H1 (cell line): ENCODE results near the gene SHH. TPM values are rescaled to one million over a fixed set of nuclear protein-coding genes. Genes with fewer than 3 reads are reported as not detected.

Source experiments
- CTCF ChIA-PET: fragments of 300-600 bp; sonication (Branson Sonifier 250); formaldehyde crosslinking; loops from one replicate; lab custom pipeline; 2021; ENCODE audit not compliant: partially characterized antibody; lab: Charles Lee
- POLR2A ChIA-PET: fragments of 300-600 bp; sonication (Branson Sonifier 250); formaldehyde crosslinking; loops from one replicate; lab custom pipeline; 2021; ENCODE audit warnings: inconsistent platforms; ENCODE audit not compliant: partially characterized antibody; lab: Charles Lee
- DNase-seq, 2 experiments: peaks; one replicate each; pipeline versions ENCODE4 v3.0.0 to v3.0.0-alpha.2; 2010 to 2022; ENCODE audit warnings: low spot score in 2 of 2, low read depth in 1 of 2, mixed read lengths in 1 of 2
- FAIRE-seq: peaks from 2 replicates; lab custom pipeline; 2011; peaks lifted over from hg19 to GRCh38; lab: Jason Lieb, UNC
- H2AFZ ChIP-seq: 2 replicates; pipeline ENCODE4 v1.8.1; 2012; ENCODE audit warnings: low read length, inconsistent platforms
- H2AK5ac ChIP-seq: 2 replicates; pipeline ENCODE4 v1.6.1; 2013; ENCODE audit warnings: low read depth, low read length
- H2BK120ac ChIP-seq: replicated peaks from 2 replicates; pipeline ENCODE3; 2013; ENCODE audit warnings: low read depth, low read length, inconsistent platforms
- H2BK12ac ChIP-seq: 2 replicates; pipeline ENCODE4 v1.6.1; 2013; ENCODE audit warnings: low read depth, low read length
- H2BK15ac ChIP-seq: 2 replicates; pipeline ENCODE4 v1.6.1; 2013; ENCODE audit warnings: low read length
- H2BK20ac ChIP-seq: 2 replicates; pipeline ENCODE4 v1.6.1; 2013; ENCODE audit warnings: low read length
- H2BK5ac ChIP-seq: 2 replicates; pipeline ENCODE4 v1.6.1; 2013; ENCODE audit warnings: low read depth, low read length
- H3K14ac ChIP-seq: 2 replicates; pipeline ENCODE4 v1.6.1; 2013; ENCODE audit warnings: inconsistent platforms; ENCODE audit not compliant: insufficient read length
- H3K18ac ChIP-seq: 2 replicates; pipeline ENCODE4 v1.6.1; 2013; ENCODE audit warnings: low read length; ENCODE audit errors: extremely low read depth
- H3K23ac ChIP-seq: 2 replicates; pipeline ENCODE4 v1.6.1; 2013; ENCODE audit warnings: inconsistent platforms; ENCODE audit not compliant: insufficient read length
- H3K23me2 ChIP-seq: 2 replicates; pipeline ENCODE4 v1.6.1; 2013; ENCODE audit warnings: low read depth, low read length
- H3K27ac ChIP-seq: 2 replicates; pipeline ENCODE4 v1.6.1; 2011; ENCODE audit warnings: low read depth, low read length, inconsistent platforms
- H3K27me3 ChIP-seq, 4 experiments: replicated peaks in 1 of 4; 1 replicate in 1 of 4; 2 replicates in 3 of 4; pipeline versions ENCODE4 v1.6.1 to v1.8.1; 2011 to 2013; ENCODE audit warnings: low read length in 3 of 4, mild to moderate bottlenecking in 3 of 4, inconsistent platforms in 2 of 4, mixed read lengths in 2 of 4, moderate library complexity in 1 of 4; ENCODE audit not compliant: control insufficient read depth in 3 of 4, insufficient read depth in 3 of 4; ENCODE audit errors: extremely low read depth in 1 of 4
- H3K36me3 ChIP-seq, 4 experiments: 2 replicates each; pipeline versions ENCODE4 v1.6.1 to v1.8.1; 2011 to 2013; ENCODE audit warnings: mild to moderate bottlenecking in 4 of 4, low read length in 3 of 4, moderate library complexity in 2 of 4, control low read depth in 1 of 4, inconsistent platforms in 1 of 4; ENCODE audit not compliant: insufficient read depth in 4 of 4, control insufficient read depth in 2 of 4
- H3K4ac ChIP-seq: replicated peaks from 2 replicates; pipeline ENCODE3; 2013; ENCODE audit warnings: low read length, low read depth, mixed read lengths, inconsistent platforms; ENCODE audit not compliant: insufficient read length
- H3K4me1 ChIP-seq, 4 experiments: replicated peaks in 1 of 4; 1 replicate in 1 of 4; 2 replicates in 3 of 4; pipeline versions ENCODE4 v1.6.1 to v1.8.1; 2011 to 2013; ENCODE audit warnings: low read length in 3 of 4, inconsistent platforms in 2 of 4, mixed read lengths in 1 of 4; ENCODE audit not compliant: insufficient read depth in 4 of 4, control insufficient read depth in 3 of 4
- H3K4me2 ChIP-seq, 2 experiments: 2 replicates each; pipeline versions ENCODE4 v1.6.1 to v1.8.1; 2011 to 2013; ENCODE audit warnings: low read depth in 2 of 2, low read length in 2 of 2, control low read depth in 1 of 2, inconsistent platforms in 1 of 2, mild to moderate bottlenecking in 1 of 2; ENCODE audit not compliant: insufficient read depth in 1 of 2
- H3K4me3 ChIP-seq, 4 experiments: fragments of 200-600, 300-600 bp in 1 of 4; sonication (generic), shearing (Covaris generic), sonication (Bioruptor Twin) in 1 of 4; 2 replicates each; pipeline versions ENCODE4 v1.5.1 to v1.8.1; 2011 to 2016; ENCODE audit warnings: low read length in 4 of 4, low read depth in 3 of 4, control low read depth in 2 of 4, inconsistent platforms in 2 of 4, mild to moderate bottlenecking in 2 of 4, mixed read lengths in 1 of 4, moderate library complexity in 1 of 4; ENCODE audit not compliant: insufficient read depth in 2 of 4; ENCODE audit errors: extremely low read depth in 1 of 4
- H3K56ac ChIP-seq: replicated peaks from 2 replicates; pipeline ENCODE3; 2013; ENCODE audit warnings: low read depth, mild to moderate bottlenecking, mixed read lengths, low read length, inconsistent platforms; ENCODE audit not compliant: insufficient read length
- H3K79me1 ChIP-seq: 2 replicates; pipeline ENCODE4 v1.6.1; 2013; ENCODE audit warnings: low read depth, low read length, control low read depth
- H3K79me2 ChIP-seq, 2 experiments: 2 replicates each; pipeline versions ENCODE4 v1.6.1 to v1.8.1; 2012 to 2013; ENCODE audit warnings: low read length in 2 of 2, mild to moderate bottlenecking in 2 of 2, inconsistent platforms in 1 of 2; ENCODE audit not compliant: insufficient read depth in 2 of 2, control insufficient read depth in 1 of 2
- H3K9ac ChIP-seq, 4 experiments: replicated peaks in 1 of 4; 1 replicate in 1 of 4; 2 replicates in 3 of 4; pipeline versions ENCODE4 v1.6.1 to v1.8.1; 2011 to 2013; ENCODE audit warnings: low read depth in 3 of 4, low read length in 3 of 4, control low read depth in 2 of 4, mild to moderate bottlenecking in 2 of 4, moderate library complexity in 2 of 4, inconsistent platforms in 1 of 4; ENCODE audit errors: extremely low read depth in 1 of 4
- H3K9me3 ChIP-seq, 2 experiments: 2 replicates each; pipeline versions ENCODE4 v1.6.1 to v1.8.1; 2012 to 2013; ENCODE audit warnings: mild to moderate bottlenecking in 2 of 2, moderate library complexity in 2 of 2, control low read depth in 1 of 2, inconsistent platforms in 1 of 2, low read depth in 1 of 2, low read length in 1 of 2, mixed read lengths in 1 of 2; ENCODE audit not compliant: insufficient read depth in 2 of 2
- H4K20me1 ChIP-seq, 2 experiments: replicated peaks in 1 of 2; 2 replicates each; pipeline versions ENCODE3 to v1.8.1; 2011 to 2013; ENCODE audit warnings: inconsistent platforms in 2 of 2, low read length in 2 of 2, mild to moderate bottlenecking in 1 of 2; ENCODE audit not compliant: insufficient read depth in 2 of 2, control insufficient read depth in 1 of 2
- H4K5ac ChIP-seq: 2 replicates; pipeline ENCODE4 v1.6.1; 2013; ENCODE audit warnings: low read length, low read depth, mixed read lengths, inconsistent platforms; ENCODE audit not compliant: insufficient read length
- H4K8ac ChIP-seq: 2 replicates; pipeline ENCODE4 v1.8.0; 2013; ENCODE audit warnings: mild to moderate bottlenecking, moderate library complexity, low read length, inconsistent platforms; ENCODE audit not compliant: insufficient read depth; ENCODE audit errors: extremely low read depth
- H4K91ac ChIP-seq: replicated peaks from 2 replicates; pipeline ENCODE3; 2013; ENCODE audit warnings: low read length, mixed read lengths, inconsistent platforms; ENCODE audit not compliant: insufficient read length
- CREB1 ChIP-seq: IDR thresholded peaks from 2 replicates; pipeline ENCODE4 v1.6.1; 2012; ENCODE audit warnings: inconsistent platforms
- EZH2 ChIP-seq: fragments of 200-600 bp; sonication (generic); IDR thresholded peaks from 2 replicates; pipeline ENCODE4 v1.7.1; 2012; ENCODE audit warnings: low read depth, mild to moderate bottlenecking, moderate library complexity, low read length, inconsistent platforms; ENCODE audit not compliant: severe bottlenecking
- WGBS, 2 experiments: shearing (Covaris generic) in 1 of 2; methylation state at CpG; one replicate each; pipeline versions ENCODE4 v1.1.6 to v1.1.7; 2013 to 2015; ENCODE audit warnings: low lambda C conversion rate in 2 of 2, mixed read lengths in 2 of 2, inconsistent platforms in 1 of 2, low coverage in 1 of 2, missing lambda C conversion rate in 1 of 2; ENCODE audit not compliant: insufficient replicate concordance in 2 of 2, insufficient coverage in 1 of 2, insufficient read length in 1 of 2; ENCODE audit errors: extremely low coverage in 1 of 2, missing lambda C conversion rate in 1 of 2; 5-methylcytosine and 5-hydroxymethylcytosine counted together
- polyA plus RNA-seq, 7 experiments: library from polyadenylated mRNA; depleted of rRNA in 3 of 7; stranded (reverse) in 5 of 7; unstranded in 2 of 7; fragments of >200 nt in 5 of 7; fragments of 200-250 nt in 2 of 7; gene quantifications; 1 replicate in 5 of 7; 2 replicates in 1 of 7; 4 replicates in 1 of 7; pipeline versions ENCODE4 v1.2.1 to v1.2.3, GENCODE V29; 2011 to 2013; ENCODE audit warnings: missing spikeins in 2 of 7, mixed read lengths in 2 of 7
- total RNA-seq: library from RNA; stranded (reverse); fragmentation: NEBNext Ultra II Directional; extraction: Animal tissue kit (Norgen Biotek cat#: 25700); gene quantifications from 2 replicates; pipeline ENCODE4 v1.2.1, GENCODE V29; 2021

SHH gene
- total and polyA plus RNA-seq, 2 of the 8 experiments (the other 6 are each of a cell fraction or from before 2014, with no cell fraction given): not detected

GRCh38 chr7:155775691-155776090, 36.6 kb downstream of the SHH start:
- H3K23ac ChIP-seq: no peak overlapping the region
- no peak for TF ChIP-seq EZH2
- TF ChIP-seq CREB1: no peak
- TF ChIP-seq, all 59 proteins: peak for 0
- WGBS, 2 experiments: 96% methylated on average over 7 of the region's 7 CpGs; no CpG with 5 or more reads in 1 of the 2 experiments
- no peaks in the 10 kb centered on the region for H3K4me1 ChIP-seq
- H2BK15ac ChIP-seq: no peak overlapping the region
- H4K5ac ChIP-seq: no peak overlapping the region
- H3K18ac ChIP-seq: no peak overlapping the region
- no peak overlapping the region for H3K27ac ChIP-seq
- POLR2A ChIA-PET: no interaction called here
- FAIRE-seq (no peak), DNase-seq (no peak)
- H3K9me3 ChIP-seq: no peaks in the 10 kb centered on the region
- H2AK5ac ChIP-seq: no peak overlapping the region
- no peak overlapping the region for H2BK20ac ChIP-seq
- no peaks in the 10 kb centered on the region for H3K27me3 ChIP-seq
- no peak overlapping the region for H3K4me2 ChIP-seq
- H4K91ac ChIP-seq: no peak overlapping the region
- no peaks in the 10 kb centered on the region for H3K79me2 ChIP-seq
- H3K56ac ChIP-seq: no peak overlapping the region
- H3K36me3 ChIP-seq: peaks cover 7 to 36% (median 27%) of the 10 kb centered on the region in 4 experiments; a peak in 6 of 8 replicates
- H3K4ac ChIP-seq: no peak overlapping the region
- no peak overlapping the region for H2AFZ ChIP-seq
- peaks cover 3 to 6% of the 10 kb centered on the region in 2 experiments for H4K20me1 ChIP-seq
- H4K8ac ChIP-seq: no peak overlapping the region
- H2BK120ac ChIP-seq: no peak overlapping the region
- CTCF ChIA-PET: interaction anchor here (0.7 to 1.4 kb wide), 2 partner anchors 9 to 10 kb away, joined by 3 to 5 read pairs; no protein-coding TSS in a partner anchor
- H2BK12ac ChIP-seq: no peak overlapping the region
- no peak overlapping the region for H2BK5ac ChIP-seq
- no peak overlapping the region for H3K9ac ChIP-seq
- no peak overlapping the region for H3K4me3 ChIP-seq
- H3K23me2 ChIP-seq: no peaks in the 10 kb centered on the region
- peaks cover 7% of the 10 kb centered on the region; the same call in 1 of the 2 replicates for H3K79me1 ChIP-seq
- H3K14ac ChIP-seq: no peak overlapping the region
